GM21786 (cell line): Measurements from ENCODE around the gene IFNGR1.

Experiments
- ATAC-seq: cut with Tn5 transposase; IDR thresholded peaks from one replicate; pipeline ENCODE4 v1.9.1; 2021; ENCODE audit not compliant: unreplicated experiment

The IFNGR1 gene

DNA sequence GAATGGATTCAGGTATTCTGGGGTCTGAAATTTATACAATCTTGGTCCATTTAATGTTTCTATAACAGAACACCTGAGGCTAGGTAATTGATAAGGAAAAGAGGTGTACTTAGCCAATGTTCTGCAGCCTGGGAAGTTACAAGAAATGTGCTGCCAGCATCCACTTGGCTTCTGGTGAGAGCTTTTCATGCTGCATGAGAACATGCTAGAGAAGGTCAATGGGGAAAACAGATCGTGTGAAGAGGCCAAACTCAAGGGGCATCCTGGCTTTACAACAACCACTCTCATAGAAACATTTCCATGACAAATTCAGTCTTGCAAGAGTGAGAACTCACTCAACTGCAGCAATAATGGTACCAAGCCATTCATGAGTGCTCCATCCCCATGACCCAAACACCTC is 62.5 kb downstream of the IFNGR1 start:
- no peak for ATAC-seq

- ATAC-seq = no peak
Measured at GRCh38 chr6:137155830-137156229, 63.4 kb downstream of the IFNGR1 start.

DNA sequence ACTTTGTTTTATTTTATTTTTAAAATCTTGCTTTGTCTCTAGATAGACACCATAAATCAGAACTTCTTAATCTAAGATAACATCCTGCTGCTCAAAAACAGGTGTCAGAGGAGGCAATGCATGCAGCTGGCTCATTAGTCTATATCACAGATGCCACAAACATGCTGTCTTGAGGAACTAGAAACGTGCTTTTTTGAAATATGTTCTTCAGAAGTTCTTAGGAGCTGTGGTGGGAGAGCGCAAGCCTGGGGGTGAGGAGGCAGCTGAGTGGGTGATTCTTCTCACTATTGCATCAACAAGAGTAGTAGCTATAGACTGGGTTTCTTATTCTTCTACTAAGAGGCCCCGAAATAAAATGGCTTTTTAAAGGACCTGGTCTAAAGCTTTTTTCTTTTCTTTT is 69.1 kb downstream of the IFNGR1 start:
- no peak for ATAC-seq

GRCh38 chr6:137149035-137149393 is 70.2 kb downstream of the IFNGR1 start:
- no peak for ATAC-seq

DNA sequence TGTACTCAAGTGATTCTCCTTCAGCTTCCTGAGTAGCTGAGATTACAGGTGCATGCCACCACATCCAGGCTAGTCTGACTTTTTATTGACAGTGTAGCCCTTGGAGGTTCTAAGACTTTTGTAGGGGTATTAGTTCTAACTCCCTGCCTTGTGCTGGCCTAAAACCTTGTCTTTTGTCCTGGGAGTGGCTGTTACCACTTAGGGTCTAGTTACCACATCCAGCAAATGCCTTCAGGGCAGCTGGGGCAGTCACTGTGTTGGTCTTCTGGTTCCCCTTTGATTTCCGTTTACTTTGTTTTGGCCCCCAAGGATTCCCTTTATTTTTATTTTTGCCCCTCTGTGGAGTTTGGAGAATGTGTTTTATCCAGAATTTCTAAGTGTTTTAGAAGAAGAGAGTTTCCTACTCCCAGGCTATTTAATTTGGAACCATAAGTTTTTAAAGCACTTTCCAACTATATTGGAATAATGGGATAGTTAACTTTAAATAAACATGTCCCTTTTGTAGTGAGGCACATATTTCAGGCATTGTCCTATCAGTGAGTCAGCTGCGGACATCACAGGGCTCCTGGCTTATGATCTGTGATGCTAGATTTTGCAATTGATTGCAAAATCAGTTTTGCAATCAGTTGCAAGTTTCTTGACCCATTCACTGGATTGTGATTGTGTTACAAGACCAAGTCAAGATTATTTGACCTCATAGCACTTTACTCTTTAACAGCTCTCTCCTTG is 70.7 kb downstream of the IFNGR1 start:
- no peak for ATAC-seq
